Mesenchymal stem cell (in vitro differentiated cells and primary cell): ENCODE results near the gene NCLN.

Experiments
- DNase-seq: peaks from one replicate; pipeline ENCODE4 v3.0.0-alpha.2; 2013
- H2AFZ ChIP-seq: one replicate; pipeline ENCODE4 v1.6.1; 2013; ENCODE audit warnings: low read depth, mild to moderate bottlenecking, control low read depth, inconsistent platforms, low read length, moderate library complexity
- H2AK5ac ChIP-seq: 2 replicates; pipeline ENCODE4 v1.6.1; 2013; ENCODE audit warnings: low read length, moderate library complexity, mild to moderate bottlenecking, inconsistent platforms; ENCODE audit not compliant: severe bottlenecking
- H2BK120ac ChIP-seq: one replicate; pipeline ENCODE4 v1.6.1; 2013; ENCODE audit warnings: low read depth, mild to moderate bottlenecking, inconsistent platforms, low read length, moderate library complexity
- H2BK12ac ChIP-seq, 2 experiments: one replicate each; pipeline ENCODE4 v1.6.1; 2013; ENCODE audit warnings: inconsistent platforms in 2 of 2, low read length in 2 of 2, mild to moderate bottlenecking in 2 of 2, moderate library complexity in 2 of 2, control low read depth in 1 of 2
- H2BK15ac ChIP-seq: one replicate; pipeline ENCODE4 v1.6.1; 2013; ENCODE audit warnings: mild to moderate bottlenecking, low read depth, inconsistent platforms; ENCODE audit not compliant: poor library complexity, severe bottlenecking
- H2BK5ac ChIP-seq: 2 replicates; pipeline ENCODE4 v1.6.1; 2013; ENCODE audit warnings: low read depth, mild to moderate bottlenecking, low read length, control low read depth, inconsistent platforms; ENCODE audit not compliant: poor library complexity, severe bottlenecking
- H3K14ac ChIP-seq, 2 experiments: one replicate each; pipeline ENCODE4 v1.6.1; 2013; ENCODE audit warnings: inconsistent platforms in 2 of 2, low read length in 2 of 2, control low read depth in 1 of 2, mild to moderate bottlenecking in 1 of 2, moderate library complexity in 1 of 2
- H3K18ac ChIP-seq, 2 experiments: one replicate each; pipeline ENCODE4 v1.6.1; 2013; ENCODE audit warnings: inconsistent platforms in 2 of 2, low read length in 2 of 2, control low read depth in 1 of 2, low read depth in 1 of 2, mild to moderate bottlenecking in 1 of 2
- H3K23ac ChIP-seq, 2 experiments: one replicate each; pipeline ENCODE4 v1.6.1; 2013; ENCODE audit warnings: inconsistent platforms in 2 of 2, low read length in 2 of 2, mild to moderate bottlenecking in 2 of 2, moderate library complexity in 2 of 2, control low read depth in 1 of 2
- H3K27ac ChIP-seq: 2 replicates; pipeline ENCODE4 v1.5.1; 2013; ENCODE audit warnings: mild to moderate bottlenecking, moderate library complexity, low read length, control low read depth, inconsistent platforms; ENCODE audit not compliant: poor library complexity, severe bottlenecking
- H3K27me3 ChIP-seq, 2 experiments: 2 replicates each; pipeline versions ENCODE4 v1.6.1 to v1.7.0; 2013; ENCODE audit warnings: low read length in 2 of 2, mild to moderate bottlenecking in 2 of 2, moderate library complexity in 2 of 2, control low read depth in 1 of 2, inconsistent platforms in 1 of 2; ENCODE audit not compliant: control insufficient read depth in 1 of 2, insufficient read depth in 1 of 2
- H3K36me3 ChIP-seq, 2 experiments: 2 replicates each; pipeline versions ENCODE4 v1.6.1 to v1.7.0; 2013; ENCODE audit warnings: low read length in 2 of 2, control low read depth in 1 of 2, inconsistent platforms in 1 of 2, low read depth in 1 of 2, mild to moderate bottlenecking in 1 of 2; ENCODE audit not compliant: insufficient read depth in 2 of 2, control insufficient read depth in 1 of 2
- H3K4ac ChIP-seq, 2 experiments: one replicate each; pipeline ENCODE4 v1.6.1; 2013; ENCODE audit warnings: inconsistent platforms in 2 of 2, low read length in 2 of 2, mild to moderate bottlenecking in 2 of 2, moderate library complexity in 2 of 2, control low read depth in 1 of 2, low read depth in 1 of 2
- H3K4me1 ChIP-seq: 2 replicates; pipeline ENCODE4 v1.6.1; 2013; ENCODE audit warnings: low read depth, low read length, control low read depth; ENCODE audit not compliant: control insufficient read depth, insufficient read depth
- H3K4me2 ChIP-seq: 2 replicates; pipeline ENCODE4 v1.6.1; 2013; ENCODE audit warnings: low read length, mild to moderate bottlenecking, inconsistent platforms; ENCODE audit not compliant: poor library complexity, severe bottlenecking
- H3K4me3 ChIP-seq, 2 experiments: 2 replicates each; pipeline versions ENCODE4 v1.5.1 to v1.7.0; 2013; ENCODE audit warnings: low read length in 2 of 2, mild to moderate bottlenecking in 2 of 2, control low read depth in 1 of 2, low read depth in 1 of 2; ENCODE audit not compliant: insufficient read depth in 1 of 2
- H3K79me1 ChIP-seq: replicated peaks from 2 replicates; pipeline ENCODE4 v1.6.1; 2013; ENCODE audit warnings: mild to moderate bottlenecking, control low read depth, low read length, inconsistent platforms; ENCODE audit not compliant: poor library complexity, severe bottlenecking
- H3K9ac ChIP-seq: 2 replicates; pipeline ENCODE4 v1.7.0; 2013; ENCODE audit warnings: mild to moderate bottlenecking, low read length, moderate library complexity
- H3K9me3 ChIP-seq: 2 replicates; pipeline ENCODE4 v1.7.0; 2013; ENCODE audit warnings: mild to moderate bottlenecking, low read length; ENCODE audit not compliant: control insufficient read depth
- H4K8ac ChIP-seq: one replicate; pipeline ENCODE4 v1.6.1; 2013; ENCODE audit warnings: inconsistent platforms, mild to moderate bottlenecking, low read length, moderate library complexity
- H4K91ac ChIP-seq: one replicate; pipeline ENCODE4 v1.6.1; 2013; ENCODE audit warnings: mild to moderate bottlenecking, low read length, inconsistent platforms
- WGBS: methylation state at CpG from one replicate; pipeline ENCODE4 v1.1.7; 2013; ENCODE audit warnings: mixed read lengths; 5-methylcytosine and 5-hydroxymethylcytosine counted together

NCLN gene

DNA sequence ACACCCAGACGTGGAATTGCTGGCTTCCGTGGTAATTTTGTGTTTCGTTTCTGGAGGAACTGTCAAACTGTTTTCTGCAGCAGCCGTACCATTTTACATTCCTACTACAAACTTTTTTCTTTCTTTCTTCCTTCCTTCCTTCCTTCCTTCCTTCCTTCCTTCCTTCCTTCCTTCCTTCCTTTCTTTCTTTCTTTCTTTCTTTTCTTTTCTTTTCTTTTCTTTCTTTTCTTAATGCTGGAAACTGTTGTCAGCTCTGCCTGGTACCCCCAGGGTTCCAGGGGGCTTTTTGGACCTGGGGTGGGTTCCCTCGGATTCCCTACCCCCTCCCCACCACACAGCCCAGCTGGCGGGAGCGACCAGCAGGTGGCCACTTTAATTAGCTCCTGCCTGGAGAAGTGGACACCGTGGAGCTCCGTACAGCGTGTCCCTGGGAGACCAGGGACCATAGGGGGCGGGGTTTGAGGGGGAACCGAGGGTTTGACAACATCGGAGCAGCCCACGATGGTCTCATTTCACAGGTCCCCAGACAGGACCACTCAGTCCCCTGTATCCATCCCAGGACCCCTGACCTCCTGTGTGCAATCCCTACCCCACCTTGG is 63.1 kb downstream of the NCLN start:
- H4K8ac ChIP-seq = no peak overlapping the region
- H2BK15ac ChIP-seq = no peak overlapping the region
- H4K91ac ChIP-seq = no peak overlapping the region
- no peak overlapping the region for H3K4me3 ChIP-seq
- no peak overlapping the region for H3K18ac ChIP-seq
- peaks cover 9% of the 10 kb centered on the region for H3K9me3 ChIP-seq
- H3K36me3 ChIP-seq = no peaks in the 10 kb centered on the region
- no peak overlapping the region for H2AFZ ChIP-seq
- no peak overlapping the region for H2BK12ac ChIP-seq
- no peak overlapping the region for H2BK120ac ChIP-seq
- no peak overlapping the region for H3K4ac ChIP-seq
- H3K4me2 ChIP-seq = no peak overlapping the region
- no peak overlapping the region for H2AK5ac ChIP-seq
- H3K79me1 ChIP-seq = no peaks in the 10 kb centered on the region
- H3K27me3 ChIP-seq = peaks cover 0 to 29% of the 10 kb centered on the region in 2 experiments
- no peak overlapping the region for H3K23ac ChIP-seq
- no peak for DNase-seq
- no peak overlapping the region for H2BK5ac ChIP-seq
- no peak overlapping the region for H3K27ac ChIP-seq
- 62% methylated on average over 13 of the region's 14 CpGs for WGBS
- H3K9ac ChIP-seq = no peak overlapping the region
- H3K14ac ChIP-seq = no peak overlapping the region
- H3K4me1 ChIP-seq = peaks cover 4% of the 10 kb centered on the region

- Histone ChIP-seq H3K14ac (no peak overlapping the region), H2BK120ac (no peak overlapping the region), H3K36me3 (no peaks in the 10 kb centered on the region), H2BK5ac (no peak overlapping the region), H3K4ac (no peak overlapping the region), H2BK12ac (no peak overlapping the region), H3K23ac (no peak overlapping the region), H3K4me1 (peaks cover 3% of the 10 kb centered on the region), H2BK15ac (no peak overlapping the region), H2AK5ac (no peak overlapping the region), H3K27ac (no peak overlapping the region), H3K79me1 (no peaks in the 10 kb centered on the region), H2AFZ (no peak overlapping the region), H3K4me3 (no peak overlapping the region), H3K18ac (no peak overlapping the region), H3K9ac (no peak overlapping the region), H4K8ac (no peak overlapping the region), H3K27me3 (peaks cover 5 to 30% of the 10 kb centered on the region in 2 experiments), H3K4me2 (no peak overlapping the region), H3K9me3 (peaks cover 15% of the 10 kb centered on the region), H4K91ac (no peak overlapping the region)
- no peak for DNase-seq
- WGBS = 62% methylated on average over 10 of the region's 10 CpGs
Measured at GRCh38 chr19:3249408-3249807, 63.7 kb downstream of the NCLN start.

DNA sequence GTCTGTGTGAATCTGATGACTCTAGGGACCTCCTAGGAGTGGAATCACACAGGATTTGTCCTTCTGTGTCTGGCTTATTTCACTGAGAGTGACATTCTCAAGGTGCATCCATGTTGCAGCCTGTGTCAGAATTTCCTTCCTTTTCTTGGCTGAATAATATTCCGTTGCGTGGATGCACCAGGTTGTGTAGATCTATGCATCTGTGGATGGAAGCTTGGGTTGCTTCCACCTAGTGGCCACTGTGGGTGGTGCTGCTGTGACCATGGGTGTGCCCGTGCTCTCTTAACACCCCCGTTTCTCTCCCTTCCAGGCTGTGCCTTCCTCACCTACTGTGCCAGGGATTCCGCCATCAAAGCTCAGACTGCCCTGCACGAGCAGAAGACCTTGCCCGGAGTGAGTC is 64.9 kb downstream of the NCLN start:
- Histone ChIP-seq H2BK15ac (no peak overlapping the region), H3K4me3 (no peak overlapping the region), H2BK120ac (no peak overlapping the region), H3K9ac (no peak overlapping the region), H2AK5ac (no peak overlapping the region), H3K9me3 (peaks cover 18% of the 10 kb centered on the region), H3K36me3 (no peaks in the 10 kb centered on the region), H3K27me3 (peaks cover 9 to 30% of the 10 kb centered on the region in 2 experiments), H3K4ac (no peak overlapping the region), H3K4me2 (no peak overlapping the region), H3K14ac (no peak overlapping the region), H3K23ac (no peak overlapping the region), H2AFZ (no peak overlapping the region), H2BK12ac (no peak overlapping the region), H2BK5ac (no peak overlapping the region), H3K27ac (no peak overlapping the region), H3K4me1 (no peaks in the 10 kb centered on the region), H4K91ac (no peak overlapping the region), H3K79me1 (no peaks in the 10 kb centered on the region), H3K18ac (no peak overlapping the region), H4K8ac (no peak overlapping the region)
- 72% methylated on average over 4 of the region's 7 CpGs for WGBS
- DNase-seq = no peak

DNA sequence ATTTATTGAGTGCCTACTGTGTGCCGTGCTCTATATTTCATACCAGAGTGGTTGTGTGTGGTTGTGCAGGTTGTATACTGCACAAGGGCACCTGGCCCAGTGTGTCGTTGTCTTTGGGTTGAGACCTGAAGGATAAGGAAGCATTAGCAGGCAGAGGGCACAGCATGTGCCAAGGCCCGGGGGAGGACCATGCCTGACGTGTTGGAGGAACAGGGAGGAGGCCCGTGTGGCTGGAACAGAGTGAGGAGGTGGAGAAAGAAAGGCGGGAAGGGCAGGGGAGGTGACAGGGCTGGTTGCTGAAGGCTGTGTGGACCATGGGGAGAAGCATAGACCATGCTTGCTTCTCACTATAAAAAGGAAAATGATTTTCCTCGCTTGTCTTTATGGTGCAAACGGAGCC is 65.5 kb downstream of the NCLN start:
- Histone ChIP-seq H3K27ac (no peak overlapping the region), H3K9ac (no peak overlapping the region), H2BK120ac (no peak overlapping the region), H2AK5ac (no peak overlapping the region), H3K4me1 (no peaks in the 10 kb centered on the region), H3K18ac (no peak overlapping the region), H4K91ac (no peak overlapping the region), H4K8ac (no peak overlapping the region), H3K4ac (no peak overlapping the region), H3K23ac (no peak overlapping the region), H3K4me3 (no peak overlapping the region), H3K27me3 (peaks cover 9 to 33% of the 10 kb centered on the region in 2 experiments), H3K9me3 (peaks cover 18% of the 10 kb centered on the region), H2BK15ac (no peak overlapping the region), H3K14ac (no peak overlapping the region), H3K4me2 (no peak overlapping the region), H3K79me1 (no peaks in the 10 kb centered on the region), H2BK12ac (no peak overlapping the region), H3K36me3 (no peaks in the 10 kb centered on the region), H2AFZ (no peak overlapping the region), H2BK5ac (no peak overlapping the region)
- DNase-seq = no peak
- WGBS = 82% methylated on average over 8 of the region's 8 CpGs
